GM18867 (cell line): ENCODE measurements around the gene CMIP.
"Not testable (repeated sequence)": the region's sequence is repeated elsewhere in the genome, so short reads cannot be mapped to it uniquely, and the experiment has no call there.

ENCODE experiments used
- ATAC-seq: cut with Tn5 transposase; IDR thresholded peaks from one replicate; pipeline ENCODE4 v1.9.1; 2021; ENCODE audit warnings: mild to moderate bottlenecking, moderate library complexity; ENCODE audit not compliant: unreplicated experiment

The CMIP gene

DNA sequence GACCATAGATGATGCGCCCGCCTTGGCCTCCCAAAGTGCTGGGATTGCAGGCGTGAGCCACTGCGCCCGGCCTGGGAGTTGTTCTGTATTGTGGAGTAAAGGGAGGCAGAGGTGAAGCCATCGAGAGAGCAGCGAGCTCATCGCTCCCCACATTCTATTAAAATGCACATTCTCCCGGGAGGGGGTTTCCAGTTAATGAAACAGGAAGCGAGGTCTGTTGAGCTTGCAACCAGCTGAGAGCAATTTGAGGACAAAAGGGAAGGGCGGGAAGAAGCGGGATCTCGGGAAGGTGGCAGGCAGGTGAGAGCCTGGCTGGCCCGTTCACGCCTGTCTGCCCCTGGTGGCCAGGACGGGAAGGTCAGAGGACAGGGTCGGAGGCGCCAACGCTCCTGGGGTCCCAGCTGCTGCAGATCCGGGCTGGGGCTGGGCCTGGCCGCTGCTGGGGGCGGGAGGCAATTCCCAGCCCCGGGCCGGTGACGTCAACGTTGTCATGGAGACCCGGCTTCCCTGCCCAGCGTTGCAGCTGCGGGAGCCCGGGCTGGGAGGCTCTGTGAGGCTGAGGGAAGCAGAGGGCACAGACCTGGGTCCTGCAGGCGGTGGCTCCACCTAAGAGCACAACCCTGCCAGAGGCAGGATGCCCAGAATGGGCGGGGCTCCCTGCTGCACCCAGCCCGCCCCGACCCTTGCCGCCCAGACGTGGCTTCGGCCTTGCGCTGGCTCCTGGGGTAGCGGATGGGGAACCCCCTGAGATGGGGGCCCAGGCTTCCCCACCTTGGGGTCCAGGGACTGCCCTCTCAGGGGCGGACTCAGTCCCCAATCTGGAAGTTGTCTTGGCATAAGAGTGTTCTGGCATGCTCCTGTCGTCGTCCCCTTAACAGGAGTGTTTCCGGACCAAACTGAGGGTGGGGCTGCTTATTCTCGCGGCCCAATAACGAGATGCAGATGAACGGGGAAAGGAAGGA is 285.8 kb downstream of the CMIP start:
- ATAC-seq, result peak; percentile 79

GRCh38 chr16:81731649-81732048 is 287.0 kb downstream of the CMIP start:
- ATAC-seq, result no peak

DNA sequence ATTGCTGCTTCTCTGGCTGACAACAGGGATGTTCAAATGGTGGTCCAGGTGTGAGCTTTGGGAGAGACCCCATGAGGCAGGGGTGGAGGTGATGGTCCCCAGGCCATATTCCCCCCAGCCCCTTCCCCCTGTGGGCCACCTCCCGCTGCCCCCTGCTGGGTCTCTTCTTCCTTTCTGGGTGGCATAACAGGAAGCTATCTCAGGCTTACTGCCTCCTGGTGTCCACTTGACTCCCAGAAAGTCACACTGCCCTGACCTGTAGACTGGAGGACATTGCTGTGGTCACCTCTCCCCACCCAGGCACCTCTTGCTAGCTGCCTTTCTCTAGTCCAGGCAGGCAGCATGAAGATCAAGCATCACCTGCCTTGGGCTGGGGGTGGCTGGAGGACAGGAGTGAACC is 288.1 kb downstream of the CMIP start:
- ATAC-seq, result no peak

GRCh38 chr16:81733295-81733694 is 288.7 kb downstream of the CMIP start:
- no peak for ATAC-seq

DNA sequence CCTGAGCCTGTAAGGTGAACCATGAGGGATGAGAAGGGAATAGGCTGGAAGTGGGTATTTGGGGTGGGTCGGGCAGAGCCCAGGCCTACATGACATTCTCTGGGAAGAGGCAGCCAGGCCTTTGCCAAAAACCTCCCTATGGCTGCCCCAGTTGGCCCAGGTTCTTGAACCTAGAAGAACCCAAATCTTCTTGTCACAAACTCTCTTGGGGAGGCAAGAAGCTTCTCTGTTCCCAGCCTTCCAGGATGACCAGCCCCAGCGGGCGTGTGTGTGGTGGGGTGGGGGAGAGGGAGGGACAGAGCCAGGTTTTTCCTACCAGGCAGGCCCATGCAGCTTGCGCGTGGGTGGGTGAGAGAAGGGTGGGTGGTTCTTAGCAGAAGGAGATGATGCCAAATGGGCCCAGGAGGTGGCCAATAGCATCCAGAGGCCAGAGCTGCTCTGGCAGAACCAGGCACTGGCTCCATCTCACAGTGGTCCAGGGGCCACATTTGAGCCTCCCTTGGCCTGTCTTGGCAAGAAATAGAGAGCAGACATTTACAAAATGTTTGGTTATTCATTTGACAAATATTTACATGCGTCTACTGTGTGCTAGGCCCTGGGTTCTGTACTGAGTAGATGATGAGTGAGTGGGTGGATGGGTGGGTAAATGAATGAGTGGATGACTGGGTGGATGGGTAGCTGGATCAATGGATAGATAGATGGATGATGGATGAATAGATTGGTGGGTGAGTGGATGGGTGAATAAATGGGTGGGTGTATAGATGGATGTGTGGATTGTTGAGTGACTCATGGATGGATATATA is 290.2 kb downstream of the CMIP start:
- no peak for ATAC-seq

DNA sequence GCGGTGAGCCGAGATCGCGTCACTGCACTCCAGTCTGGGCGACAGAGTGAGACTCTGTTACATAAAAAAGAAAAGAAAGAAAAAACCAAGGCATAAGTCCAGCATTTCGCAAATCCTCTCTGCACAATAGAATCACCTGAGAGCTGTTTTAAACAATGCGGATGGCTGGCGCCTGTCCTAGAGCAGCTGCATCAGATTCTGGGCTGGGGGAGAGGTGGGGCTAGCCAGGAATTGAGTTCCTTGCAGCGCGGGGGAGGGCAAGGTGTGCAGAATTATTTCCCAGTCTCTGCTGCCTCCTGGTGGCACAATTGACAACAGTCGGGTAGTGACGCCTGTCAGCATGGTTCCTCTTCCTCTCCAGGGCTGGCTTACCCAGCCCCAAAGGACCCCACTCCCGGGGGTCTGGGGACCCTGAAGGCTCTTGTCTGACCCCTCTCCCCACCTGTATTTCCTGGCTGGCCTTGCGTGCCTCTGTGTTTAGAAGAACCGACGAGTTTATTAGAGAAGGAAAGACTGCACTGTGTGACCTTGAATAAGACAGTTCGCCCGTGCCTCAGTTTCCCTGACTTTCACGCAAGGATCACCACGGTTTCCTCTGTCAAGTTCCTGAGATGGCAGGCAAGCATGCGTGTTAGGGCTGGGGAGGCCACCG is 293.4 kb downstream of the CMIP start:
- peak; percentile 56 for ATAC-seq

DNA sequence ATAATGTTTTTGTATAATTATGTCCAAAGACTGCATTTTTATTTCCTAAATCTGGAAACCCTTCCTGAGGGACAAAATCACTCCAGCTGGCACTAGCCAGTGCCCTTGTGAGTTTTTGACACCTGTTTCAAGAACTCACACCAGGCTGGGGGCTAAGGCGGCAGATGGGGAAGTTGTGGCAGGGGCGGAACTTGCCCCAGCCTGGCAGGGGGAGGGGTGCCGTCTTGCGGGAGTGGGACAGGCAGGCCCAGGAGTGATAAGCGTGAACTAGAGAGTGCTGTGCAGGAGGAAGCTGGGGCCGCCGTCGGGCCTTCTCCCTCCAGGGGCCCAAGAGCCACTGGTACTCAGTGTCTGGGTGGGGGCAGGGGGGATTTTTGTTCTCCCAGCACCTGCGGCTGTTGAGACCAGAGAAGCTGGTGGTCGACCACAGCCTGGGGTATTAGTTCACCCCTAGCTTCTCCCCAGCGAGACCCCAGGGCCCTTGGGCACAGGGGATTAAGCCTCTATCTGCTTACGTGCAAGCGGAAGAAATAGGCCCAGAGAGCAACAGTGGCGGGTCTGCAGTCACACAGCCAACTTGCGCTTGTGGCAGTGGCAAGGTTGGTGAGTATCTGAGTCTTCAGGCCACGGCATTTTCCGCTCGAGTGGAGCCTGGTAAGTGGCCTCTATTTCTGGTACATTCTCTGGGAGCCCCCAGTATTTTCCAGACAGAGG is 294.3 kb downstream of the CMIP start:
- peak; percentile 38 for ATAC-seq

DNA sequence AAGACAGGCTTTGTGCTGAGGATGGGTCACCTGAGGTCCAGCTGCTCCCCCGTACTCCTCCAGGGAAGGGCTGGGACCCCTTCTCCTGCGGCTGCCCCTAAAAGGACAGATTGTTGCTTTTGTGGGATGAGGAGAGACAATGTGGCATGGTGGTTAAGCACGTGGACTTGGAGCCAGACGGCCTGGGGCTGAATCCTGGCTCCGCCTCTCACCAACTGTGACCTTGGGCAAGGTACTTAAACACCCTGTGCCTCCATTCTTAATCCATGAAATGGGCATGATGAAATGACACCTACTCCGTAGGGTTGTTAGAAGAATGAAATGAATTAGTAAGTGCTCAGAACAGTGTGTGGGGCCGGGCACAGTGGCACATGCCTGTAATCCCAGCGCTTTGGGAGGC is 294.9 kb downstream of the CMIP start:
- ATAC-seq, result no peak

DNA sequence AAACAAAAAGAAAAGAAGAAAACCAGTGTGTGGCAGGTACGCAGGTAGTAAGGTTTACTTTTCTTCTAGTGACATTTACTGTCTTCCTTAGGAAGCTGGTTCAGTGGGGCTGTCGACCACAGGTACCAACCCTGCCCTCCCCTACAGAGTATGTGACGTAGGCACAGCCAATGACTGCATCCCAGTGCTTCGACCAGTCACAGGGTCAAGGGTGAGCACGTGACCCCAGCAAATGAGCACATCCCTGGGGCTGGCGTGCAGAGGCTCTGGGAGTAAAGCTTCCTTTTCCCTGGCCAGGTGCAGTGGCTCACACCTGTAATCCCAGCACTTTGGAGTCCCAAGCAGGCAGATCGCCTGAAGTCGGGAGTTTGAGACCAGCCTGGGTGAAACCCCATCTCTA is 295.6 kb downstream of the CMIP start:
- ATAC-seq, result peak; percentile 67

DNA sequence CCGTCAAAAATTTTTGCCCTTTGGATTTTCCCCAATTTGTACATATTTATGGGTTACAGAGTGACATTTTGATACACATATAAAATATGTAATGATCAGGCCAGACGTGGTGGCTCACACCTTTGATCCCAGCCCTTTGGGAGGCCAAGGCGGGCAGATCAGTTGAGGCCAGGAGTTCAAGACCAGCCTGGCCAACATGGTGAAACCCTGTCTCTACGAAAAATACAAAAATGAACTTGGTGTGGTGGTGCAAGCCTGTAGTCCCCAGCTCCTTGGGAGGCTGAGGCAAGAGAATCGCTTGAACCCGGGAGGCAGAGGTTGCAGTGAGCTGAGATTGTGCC is 296.8 kb downstream of the CMIP start:
- ATAC-seq, result not testable (repeated sequence)

DNA sequence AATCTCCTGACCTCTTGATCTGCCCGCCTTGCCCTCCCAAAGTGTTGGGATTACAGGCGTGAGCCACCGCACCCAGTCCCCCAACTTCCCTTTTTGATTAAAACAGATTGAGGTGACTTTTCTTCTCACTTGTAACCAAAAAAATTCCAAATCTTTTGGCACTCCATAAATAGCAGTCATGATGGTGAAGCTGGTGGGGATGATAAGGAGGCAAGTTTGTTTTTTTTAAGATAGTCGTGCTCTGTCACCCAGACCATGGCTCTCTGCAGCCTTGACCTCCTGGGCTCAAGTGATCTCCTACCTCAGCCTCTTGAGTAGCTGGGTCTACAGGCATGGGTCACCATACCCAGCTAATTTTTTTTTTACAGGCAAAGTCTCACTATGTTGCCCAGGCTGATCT is 299.8 kb downstream of the CMIP start:
- no peak for ATAC-seq

DNA sequence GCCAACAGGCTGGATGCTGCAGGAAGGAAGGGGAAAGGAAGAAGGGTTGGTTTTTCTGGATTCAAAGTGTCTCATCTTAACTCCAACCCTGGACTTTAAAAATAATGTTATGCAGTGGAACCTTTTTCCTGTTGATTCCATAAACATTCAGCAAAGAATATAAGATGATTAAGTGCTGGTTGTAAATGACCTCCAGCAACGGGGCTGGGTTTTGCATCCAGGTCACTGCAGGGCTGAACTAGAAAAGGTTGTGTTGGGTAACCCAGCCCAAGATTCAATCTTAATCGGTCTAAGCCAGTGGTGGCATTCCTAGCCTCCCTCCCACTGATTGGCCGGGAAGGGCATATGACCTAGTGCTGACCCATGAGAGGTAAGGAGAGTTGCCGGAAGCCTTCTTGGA is 300.3 kb downstream of the CMIP start:
- no peak for ATAC-seq

- peak; percentile 77 for ATAC-seq
Observed at GRCh38 chr16:81745704-81746558, 301.3 kb downstream of the CMIP start.

- ATAC-seq, result peak; percentile 9
Observed at GRCh38 chr16:81746566-81746965, 302.0 kb downstream of the CMIP start.

DNA sequence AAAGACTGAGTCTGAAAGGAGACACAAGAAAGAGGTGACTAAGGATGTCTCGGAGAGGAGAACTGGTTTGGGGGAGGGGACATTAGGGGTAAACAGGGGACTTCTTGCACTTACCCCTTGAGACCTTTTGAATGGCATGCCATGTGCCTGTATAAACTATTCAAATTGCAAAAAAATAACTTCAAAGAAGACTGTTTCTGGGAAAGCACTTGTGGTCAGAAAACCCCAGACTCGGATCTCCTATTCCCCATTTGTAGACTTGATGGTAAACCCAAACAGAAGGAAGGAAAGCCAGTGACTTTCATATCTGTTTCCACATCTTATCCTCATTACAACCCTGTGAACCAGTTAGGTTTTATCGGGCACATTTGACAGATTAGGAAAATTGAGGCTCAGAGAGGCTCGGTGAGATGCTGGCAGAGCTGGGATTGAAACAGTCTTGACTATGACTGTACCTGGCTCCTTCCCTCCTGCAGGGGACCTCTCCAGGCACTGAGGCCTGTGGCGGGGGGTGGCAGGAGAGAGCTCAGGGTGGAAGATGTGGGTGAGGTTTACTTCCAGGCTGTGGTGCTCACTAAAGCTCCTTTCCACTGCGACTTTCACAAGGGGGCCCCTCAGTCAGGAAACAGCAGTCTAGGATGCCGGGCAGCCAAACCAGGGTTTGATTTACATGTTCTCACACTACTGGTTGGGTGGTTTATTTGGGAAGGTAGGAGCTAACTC is 304.0 kb downstream of the CMIP start:
- ATAC-seq, result no peak

DNA sequence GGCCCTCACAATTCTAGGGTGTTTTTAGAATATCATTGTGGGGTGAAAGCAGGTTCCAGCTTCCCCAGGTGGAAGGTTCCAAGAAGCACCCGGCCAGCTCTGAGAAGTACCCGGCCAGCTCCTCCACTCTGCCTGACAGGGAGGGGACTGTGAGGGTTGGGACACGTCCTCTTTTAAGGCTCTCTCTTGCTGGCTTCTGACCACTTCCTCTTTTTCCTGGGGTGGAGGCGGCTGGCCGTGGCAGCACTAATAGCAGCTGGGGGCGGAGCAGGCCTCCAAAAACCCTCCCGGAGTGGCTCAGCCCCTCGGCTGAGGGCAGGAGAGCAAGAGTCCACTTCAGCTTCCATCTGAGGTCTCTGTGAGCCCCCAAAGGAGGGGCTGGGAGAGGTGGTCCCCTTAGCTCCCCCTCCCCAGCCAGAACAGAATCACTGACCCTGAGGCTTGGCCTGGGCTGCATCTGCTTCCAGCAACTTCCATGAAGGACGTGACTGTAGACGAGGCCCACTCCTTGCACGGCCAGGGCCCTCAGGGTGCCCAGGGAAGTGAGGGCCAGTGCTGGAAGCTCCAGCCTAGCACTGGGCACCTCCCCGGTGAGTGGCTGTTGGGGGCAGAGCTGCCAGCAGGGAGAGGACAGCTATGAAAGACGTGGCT is 307.7 kb downstream of the CMIP start:
- peak; percentile 94 for ATAC-seq

GRCh38 chr16:81752876-81753227 is 308.2 kb downstream of the CMIP start:
- no peak for ATAC-seq

GRCh38 chr16:81754858-81755257 is 310.2 kb downstream of the CMIP start:
- ATAC-seq, result no peak
